H1 (cell line): Measurements from ENCODE around the gene FNIP2. TPM values are rescaled to one million over a fixed set of nuclear protein-coding genes. Genes with fewer than 3 reads are reported as not detected.

ENCODE experiments used
- KDM1A ChIP-seq: fragments of 200-600, 300-600 bp; sonication (generic); IDR thresholded peaks from 2 replicates; pipeline ENCODE4 v1.7.1; 2016; ENCODE audit warnings: mild to moderate bottlenecking, low read length, borderline replicate concordance
- KDM5A ChIP-seq: fragments of 200-600 bp; IDR thresholded peaks from 2 replicates; pipeline ENCODE4 v1.7.1; 2012; ENCODE audit warnings: mild to moderate bottlenecking, low read length, inconsistent platforms, mixed read lengths
- polyA plus RNA-seq, 7 experiments: library from polyadenylated mRNA; depleted of rRNA in 3 of 7; stranded (reverse) in 5 of 7; unstranded in 2 of 7; fragments of >200 nt in 5 of 7; fragments of 200-250 nt in 2 of 7; gene quantifications; 1 replicate in 5 of 7; 2 replicates in 1 of 7; 4 replicates in 1 of 7; pipeline versions ENCODE4 v1.2.1 to v1.2.3, GENCODE V29; 2011 to 2013; ENCODE audit warnings: missing spikeins in 2 of 7, mixed read lengths in 2 of 7
- total RNA-seq: library from RNA; stranded (reverse); fragmentation: NEBNext Ultra II Directional; extraction: Animal tissue kit (Norgen Biotek cat#: 25700); gene quantifications from 2 replicates; pipeline ENCODE4 v1.2.1, GENCODE V29; 2021

Gene FNIP2
- total and polyA plus RNA-seq, 2 of the 8 experiments (the other 6 are each of a cell fraction or from before 2014, with no cell fraction given) = 4.0 to 13.0 TPM

- TF ChIP-seq KDM5A (no peak), KDM1A (no peak)
These were observed 68.8 kb downstream of the FNIP2 start (continued) for GRCh38 chr4:158837527-158838141.
